Endothelial cell (in vitro differentiated cells): Measurements from ENCODE around the gene PIP4K2B. TPM values are rescaled to one million over a fixed set of nuclear protein-coding genes. Genes with fewer than 3 reads are reported as not detected.
A peak's percentile ranks its signal among the peaks of the same experiment; 100 is the strongest.

Experiments used
- DNase-seq: peaks from one replicate; pipeline ENCODE4 v3.0.0; 2021; ENCODE audit warnings: low spot score
- H3K27ac Mint-ChIP-seq: one replicate; pipeline ENCODE4 v1.8.0; 2021; ENCODE audit warnings: mixed read lengths, inconsistent platforms; ENCODE audit not compliant: unreplicated experiment
- H3K27me3 Mint-ChIP-seq: one replicate; pipeline ENCODE4 v1.8.0; 2021; ENCODE audit warnings: mild to moderate bottlenecking, moderate library complexity, mixed read lengths, inconsistent platforms; ENCODE audit not compliant: unreplicated experiment
- H3K36me3 Mint-ChIP-seq: one replicate; pipeline ENCODE4 v1.8.0; 2021; ENCODE audit warnings: mild to moderate bottlenecking, low read depth, mixed read lengths, inconsistent platforms; ENCODE audit not compliant: unreplicated experiment
- H3K4me1 Mint-ChIP-seq: one replicate; pipeline ENCODE4 v1.8.0; 2021; ENCODE audit warnings: mild to moderate bottlenecking, mixed read lengths, inconsistent platforms; ENCODE audit not compliant: unreplicated experiment
- H3K4me3 Mint-ChIP-seq: one replicate; pipeline ENCODE4 v1.8.0; 2021; ENCODE audit warnings: mild to moderate bottlenecking, mixed read lengths, inconsistent platforms; ENCODE audit not compliant: unreplicated experiment
- H3K9me3 Mint-ChIP-seq: one replicate; pipeline ENCODE4 v1.8.0; 2021; ENCODE audit warnings: mixed read lengths, inconsistent platforms; ENCODE audit not compliant: unreplicated experiment
- CTCF ChIP-seq: fragments of 200-600 bp; sonication (generic); IDR thresholded peaks from one replicate; pipeline ENCODE4 v1.5.0; 2021; ENCODE audit warnings: antibody characterized with exemption; ENCODE audit not compliant: unreplicated experiment
- total RNA-seq: library from RNA; stranded (reverse); fragmentation: NEBNext Ultra II Directional; extraction: Animal tissue kit (Norgen Biotek cat#: 25700); gene quantifications from one replicate; pipeline ENCODE4 v1.2.1, GENCODE V29; 2021; ENCODE audit not compliant: unreplicated experiment

PIP4K2B gene
- total RNA-seq, 1 donor from 2014 or later = 91.7 TPM

- Mint-ChIP-seq H3K27me3 (peaks cover 5% of the 10 kb centered on the region), H3K4me1 (peaks cover 23% of the 10 kb centered on the region), H3K36me3 (peaks cover 15% of the 10 kb centered on the region), H3K9me3 (no peaks in the 10 kb centered on the region), H3K4me3 (no peak overlapping the region), H3K27ac (no peak overlapping the region)
- TF ChIP-seq CTCF = no peak
- DNase-seq = no peak
Observed at GRCh38 chr17:38738686-38739085, 60.7 kb downstream of the PIP4K2B start.

- H3K4me3 Mint-ChIP-seq = peak overlapping the region; percentile 79
- H3K9me3 Mint-ChIP-seq = no peaks in the 10 kb centered on the region
- TF ChIP-seq CTCF = no peak
- peak overlapping the region; percentile 9 for H3K27ac Mint-ChIP-seq
- DNase-seq = no peak
- peaks cover 7% of the 10 kb centered on the region for H3K27me3 Mint-ChIP-seq
- peaks cover 19% of the 10 kb centered on the region for H3K36me3 Mint-ChIP-seq
- H3K4me1 Mint-ChIP-seq = peaks cover 23% of the 10 kb centered on the region
Observed at GRCh38 chr17:38738007-38738662, 61.2 kb downstream of the PIP4K2B start.

GRCh38 chr17:38735161-38735997 lies 64.0 kb downstream of the PIP4K2B start:
- Mint-ChIP-seq H3K27me3 (peaks cover 16% of the 10 kb centered on the region), H3K36me3 (peaks cover 24% of the 10 kb centered on the region), H3K4me3 (peak overlapping the region; percentile 51), H3K9me3 (no peaks in the 10 kb centered on the region), H3K27ac (no peak overlapping the region), H3K4me1 (peaks cover 25% of the 10 kb centered on the region)
- TF ChIP-seq CTCF = peak; percentile 98
- DNase-seq = peak; percentile 73

GRCh38 chr17:38733982-38734973 lies 65.1 kb downstream of the PIP4K2B start:
- no peak overlapping the region for H3K27ac Mint-ChIP-seq
- H3K27me3 Mint-ChIP-seq = peaks cover 16% of the 10 kb centered on the region
- peaks cover 24% of the 10 kb centered on the region for H3K36me3 Mint-ChIP-seq
- peak overlapping the region; percentile 51 for H3K4me3 Mint-ChIP-seq
- no peaks in the 10 kb centered on the region for H3K9me3 Mint-ChIP-seq
- peaks cover 27% of the 10 kb centered on the region for H3K4me1 Mint-ChIP-seq
- TF ChIP-seq CTCF = no peak
- DNase-seq = no peak
